Dermis microvascular lymphatic vessel endothelial cell (primary cell): ENCODE results near the gene PDCD4. TPM values are rescaled to one million over a fixed set of nuclear protein-coding genes. Genes with fewer than 3 reads are reported as not detected.
A peak's percentile ranks its signal among the peaks of the same experiment; 100 is the strongest.

Source experiments
- DNase-seq, 2 donors: peaks; one replicate each; pipeline versions ENCODE4 v3.0.0 to v3.0.0-alpha.2; 2010; ENCODE audit warnings: low read depth in 2 of 2
- total RNA-seq: library from RNA; depleted of rRNA; stranded (reverse); fragments of >200 nt; gene quantifications from 2 replicates; pipeline ENCODE4 v1.2.1, GENCODE V29; 2014

The PDCD4 gene
- total RNA-seq, 1 donor from 2014 or later, result 72.4 TPM

DNA sequence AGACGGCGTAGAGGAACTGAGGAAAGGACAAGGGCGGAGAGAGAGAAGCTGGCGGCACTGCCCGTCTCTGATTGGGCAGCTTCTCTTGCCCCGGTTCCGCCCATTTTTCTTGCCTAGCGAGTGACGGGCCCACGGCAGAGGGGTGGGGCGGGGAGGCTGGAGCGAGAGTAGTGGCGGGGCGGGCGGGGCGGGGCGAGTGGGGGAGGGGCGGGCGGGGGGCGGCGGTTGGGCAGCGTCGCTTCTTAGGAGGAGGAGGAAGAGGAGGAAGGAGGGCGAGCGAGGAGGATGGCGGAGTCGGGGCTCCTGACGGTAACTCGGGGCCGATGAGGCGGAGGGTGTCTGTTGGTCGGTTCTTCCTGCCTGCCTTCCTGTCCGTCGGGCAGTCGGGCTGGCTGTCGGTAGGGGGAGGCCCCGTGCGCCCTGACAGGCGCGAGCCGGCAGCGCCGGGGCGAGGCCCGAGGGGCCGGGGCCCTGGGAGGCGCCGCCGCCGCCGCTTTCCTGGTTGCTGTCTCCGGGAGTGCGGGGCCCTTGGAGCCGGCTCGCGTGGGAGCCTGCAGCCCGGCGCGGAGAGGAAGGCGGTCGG, 47.7 kb downstream of the PDCD4 start, which contains the start of gene SHOC2:
Gene SHOC2 (plus strand): TSS at position 256 of the 583 bp plus-strand sequence. CDS start 44,755 bp downstream, outside the sequence.
- no peak for DNase-seq

DNA sequence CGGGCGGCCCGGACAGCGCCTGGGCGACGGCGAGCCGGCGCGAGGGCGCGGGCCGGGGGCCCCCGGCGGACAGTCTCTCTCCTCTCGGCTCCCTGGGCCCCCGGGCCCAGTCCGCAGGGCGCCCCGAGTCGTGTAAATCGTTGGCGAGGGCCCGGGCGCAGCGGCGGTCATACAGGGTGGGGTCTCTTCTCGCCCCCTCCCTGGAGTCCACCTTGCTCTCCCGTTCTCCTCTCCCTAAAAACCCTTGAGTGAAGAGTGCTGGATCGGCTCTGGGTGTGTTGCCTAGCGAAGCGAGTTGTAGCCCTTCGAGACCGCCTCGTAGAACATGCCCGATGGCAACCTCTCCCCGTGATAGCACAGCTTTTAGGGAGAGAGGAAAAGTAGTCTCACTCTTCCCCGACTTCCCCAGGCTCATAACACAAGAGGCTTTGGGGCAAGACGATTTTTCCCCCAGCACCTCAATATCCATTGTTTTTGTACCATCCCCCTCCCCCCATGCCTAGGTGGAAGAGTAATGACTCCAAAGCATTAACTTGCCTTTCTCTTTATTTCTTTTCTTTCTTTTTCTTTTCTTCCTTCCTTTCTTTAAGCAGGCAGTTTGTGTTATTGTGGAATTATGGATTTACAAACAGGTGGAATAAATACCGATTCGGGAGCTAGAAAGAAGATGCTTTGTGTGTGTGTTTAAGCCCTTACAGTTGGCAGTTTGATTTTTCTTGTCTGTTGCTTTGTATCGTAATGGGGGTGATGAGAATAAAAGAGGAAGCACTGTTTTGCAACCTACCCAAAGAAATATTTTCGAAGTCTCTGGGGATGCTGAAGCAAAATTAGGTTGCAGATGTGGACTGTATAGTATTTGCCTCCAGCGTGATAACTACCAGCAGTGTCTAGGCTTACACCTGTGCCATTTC, 48.5 kb downstream of the PDCD4 start:
- peak; percentile 5 to 38 for DNase-seq

GRCh38 chr10:110923856-110924493, 52.2 kb downstream of the PDCD4 start:
- DNase-seq, result no peak

DNA sequence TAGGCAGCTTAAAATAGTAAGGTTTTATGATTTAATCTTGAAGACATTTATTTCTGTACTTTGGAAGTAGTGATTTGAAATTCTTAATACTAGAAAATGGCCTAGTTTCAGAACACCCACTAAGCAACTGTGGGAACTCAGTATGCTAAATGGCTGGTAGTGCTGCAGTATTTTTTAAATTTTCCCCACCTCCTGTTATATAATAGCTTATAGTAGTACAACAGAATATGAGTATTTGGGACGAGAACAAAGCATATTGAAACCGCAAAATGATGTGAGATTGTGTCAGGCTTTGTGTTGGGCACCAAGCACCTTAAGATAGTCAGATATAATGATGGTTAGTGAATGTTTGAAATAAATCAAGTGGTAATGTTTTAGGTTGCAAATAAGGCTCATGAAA, 55.7 kb downstream of the PDCD4 start:
- no peak for DNase-seq

DNA sequence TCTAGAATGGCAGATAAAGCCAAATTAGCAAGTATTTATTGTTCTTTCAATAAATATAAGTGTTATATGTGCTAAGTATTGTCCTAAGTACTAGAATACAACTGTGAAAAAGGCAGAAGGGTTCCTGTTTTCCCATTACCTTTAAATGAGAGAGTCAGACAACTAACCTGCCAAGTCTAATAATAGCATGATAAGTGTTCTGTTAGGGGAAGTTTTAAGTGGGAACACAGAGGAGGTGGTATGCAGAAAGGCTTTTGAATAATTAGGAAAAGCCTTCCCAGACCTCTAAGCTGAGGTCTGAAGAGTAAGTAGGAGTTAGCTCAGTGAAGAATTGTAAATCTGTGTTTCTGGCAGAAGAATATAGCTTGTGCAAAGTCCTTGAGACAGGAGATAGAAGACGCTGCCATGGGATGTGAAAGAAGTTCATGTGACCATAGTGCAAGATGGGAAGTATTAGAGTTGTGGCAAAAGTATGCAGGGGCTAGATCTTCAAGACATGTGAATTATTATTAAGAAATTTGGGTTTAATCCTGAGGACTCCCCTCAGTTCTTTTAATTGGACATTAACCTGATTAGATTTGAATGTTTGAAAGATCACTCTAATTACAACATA, 60.1 kb downstream of the PDCD4 start:
- DNase-seq, result no peak

DNA sequence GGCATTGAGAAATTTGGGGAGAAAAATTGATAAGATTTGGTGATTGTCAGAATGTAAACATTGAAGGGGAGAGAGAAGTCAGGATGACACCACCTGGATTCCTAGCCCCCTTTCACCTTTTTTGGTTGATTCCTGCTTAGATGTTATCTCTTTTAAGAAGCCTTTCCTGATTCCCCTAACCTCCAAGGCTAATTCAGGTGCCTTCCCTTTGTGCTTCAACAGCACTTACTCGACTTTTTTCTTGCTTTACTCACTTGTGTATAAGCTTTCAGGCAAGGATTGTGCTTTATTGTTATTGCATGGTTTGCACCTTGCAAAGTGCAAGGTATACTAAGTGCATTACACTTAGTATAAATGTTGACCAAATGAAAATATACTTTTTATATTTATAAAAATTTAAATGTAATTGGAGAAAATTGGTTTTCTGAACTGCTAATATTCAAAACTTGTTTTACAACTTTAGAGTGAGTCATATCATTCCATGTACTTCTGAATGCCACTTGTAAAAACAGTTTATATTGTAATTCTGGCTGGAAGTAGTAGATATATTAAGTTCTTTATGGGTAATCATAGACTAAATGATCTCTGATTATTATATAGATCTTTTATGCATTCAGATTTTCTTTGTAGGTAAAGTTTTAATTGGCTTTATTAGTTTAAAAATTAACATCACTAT, 60.9 kb downstream of the PDCD4 start:
- DNase-seq, result no peak

- DNase-seq, result no peak
These were observed 65.0 kb downstream of the PDCD4 start for GRCh38 chr10:110936757-110937156.

- DNase-seq, result no peak
These were observed 67.7 kb downstream of the PDCD4 start for GRCh38 chr10:110939419-110939818.

- peak in 1 of 2 donors; percentile 30 for DNase-seq
These were observed 73.2 kb downstream of the PDCD4 start for GRCh38 chr10:110944792-110945396.

- no peak for DNase-seq
These were observed 74.8 kb downstream of the PDCD4 start for GRCh38 chr10:110946496-110946895.

DNA sequence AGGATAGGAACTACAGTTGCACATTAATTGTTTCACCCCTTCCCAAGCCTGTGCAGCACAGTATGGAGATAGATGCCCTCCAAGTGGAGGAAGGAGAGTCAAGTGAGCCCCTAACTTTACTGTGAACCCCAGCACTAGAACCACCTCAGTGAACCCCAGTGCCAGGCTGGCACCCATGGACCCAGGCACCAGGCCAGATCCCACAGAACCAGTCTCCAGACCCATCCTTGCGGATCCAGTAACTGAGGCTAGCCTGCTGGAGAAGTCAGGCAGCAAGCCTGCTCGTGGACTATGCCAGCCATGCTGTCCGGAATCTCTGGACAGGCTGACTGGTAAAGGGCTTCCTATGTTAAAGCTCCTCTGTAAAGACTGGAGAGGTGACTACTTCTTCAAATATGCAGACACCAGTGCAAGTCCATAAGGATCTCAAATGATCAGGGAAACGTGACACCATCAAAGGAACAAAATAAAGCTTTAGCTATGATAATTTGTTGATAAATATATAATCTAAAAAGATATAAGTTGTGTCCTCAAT, 75.4 kb downstream of the PDCD4 start:
- no peak for DNase-seq

Other genes starting within 250 kb of the PDCD4 start
- 0.77 and 1.5 TPM in 2 replicates for gene RBM20, start 227.6 kb upstream of the PDCD4 start, total RNA-seq
- 10.9 and 17.3 TPM in 2 replicates for gene BBIP1, start 47.3 kb downstream of the PDCD4 start, total RNA-seq
- 39.2 and 44.0 TPM in 2 replicates for gene SHOC2, start 47.7 kb downstream of the PDCD4 start, total RNA-seq
- not detected in 2 replicates for gene ADRA2A, start 205.1 kb downstream of the PDCD4 start, total RNA-seq